GM19395 (cell line): ENCODE results near the gene KLHL18.
A peak's percentile ranks its signal among the peaks of the same experiment; 100 is the strongest.
"Not testable (repeated sequence)": the region's sequence is repeated elsewhere in the genome, so short reads cannot be mapped to it uniquely, and the experiment has no call there.

Experiments
- ATAC-seq: cut with Tn5 transposase; IDR thresholded peaks from one replicate; pipeline ENCODE4 v1.9.1; 2021; ENCODE audit warnings: mild to moderate bottlenecking, moderate library complexity; ENCODE audit not compliant: unreplicated experiment

The KLHL18 gene

DNA sequence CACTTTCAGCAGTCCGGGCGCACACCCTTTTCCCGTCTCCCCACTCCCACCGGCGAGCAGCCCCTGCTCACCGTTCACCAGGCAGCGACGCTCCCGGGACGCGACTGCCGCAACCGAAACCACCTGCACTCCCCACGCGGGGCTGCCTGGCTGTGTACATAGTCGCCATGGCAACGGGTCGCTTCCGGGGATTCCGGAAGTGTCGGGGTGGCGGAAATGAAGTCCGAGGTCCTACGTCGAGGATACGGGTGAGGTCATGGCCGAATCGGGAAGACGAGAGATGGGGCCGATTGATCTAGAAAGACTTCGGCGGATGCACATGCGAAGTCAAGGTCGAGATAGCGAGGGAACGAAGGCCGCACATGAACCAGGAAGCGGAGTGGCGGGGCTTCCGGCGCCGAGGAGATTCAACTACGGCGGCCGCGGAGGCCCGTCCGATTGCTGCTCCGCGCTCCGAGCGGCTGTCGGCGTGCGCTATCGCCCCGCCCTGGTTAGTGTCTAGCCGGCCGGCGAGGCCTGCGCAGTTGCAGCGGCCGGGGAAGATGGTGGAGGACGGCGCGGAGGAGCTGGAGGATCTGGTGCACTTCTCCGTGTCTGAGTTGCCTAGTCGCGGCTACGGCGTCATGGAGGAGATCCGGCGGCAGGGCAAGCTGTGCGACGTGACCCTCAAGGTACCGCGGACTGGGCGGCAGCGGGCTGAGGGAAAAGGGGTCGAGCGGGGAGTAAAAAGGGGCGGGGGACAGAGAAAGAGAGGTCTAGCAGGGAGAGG lies at the start of gene KLHL18, which contains the start of gene KIF9:
KLHL18 (plus strand) TSS at position 521 of the 769 bp plus-strand sequence; CDS start at position 543, 22 bp downstream.
KIF9 (minus strand) TSS at position 376 of the 769 bp plus-strand sequence. CDS start 5,425 bp downstream, outside the sequence.
- ATAC-seq = peak; percentile 83

DNA sequence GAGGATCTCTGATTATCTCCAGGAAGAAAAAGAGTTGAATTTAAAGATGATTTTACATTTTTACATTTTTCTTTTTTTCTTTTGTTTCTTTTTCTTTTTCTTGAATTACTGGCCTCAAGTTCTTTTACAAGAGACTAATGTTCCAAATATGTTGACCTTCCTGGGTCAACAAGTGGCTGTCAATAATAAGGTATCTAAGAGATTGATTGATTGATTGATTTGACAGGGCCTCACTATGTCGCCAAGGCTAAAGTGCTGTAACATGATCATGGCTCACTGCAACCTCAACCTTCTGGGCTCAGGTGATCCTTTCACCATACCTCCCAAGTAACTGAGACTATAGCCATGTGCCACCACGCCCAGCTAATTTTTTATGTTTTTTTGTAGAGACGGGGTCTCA lies 44.7 kb upstream of the KLHL18 start:
- ATAC-seq = no peak

DNA sequence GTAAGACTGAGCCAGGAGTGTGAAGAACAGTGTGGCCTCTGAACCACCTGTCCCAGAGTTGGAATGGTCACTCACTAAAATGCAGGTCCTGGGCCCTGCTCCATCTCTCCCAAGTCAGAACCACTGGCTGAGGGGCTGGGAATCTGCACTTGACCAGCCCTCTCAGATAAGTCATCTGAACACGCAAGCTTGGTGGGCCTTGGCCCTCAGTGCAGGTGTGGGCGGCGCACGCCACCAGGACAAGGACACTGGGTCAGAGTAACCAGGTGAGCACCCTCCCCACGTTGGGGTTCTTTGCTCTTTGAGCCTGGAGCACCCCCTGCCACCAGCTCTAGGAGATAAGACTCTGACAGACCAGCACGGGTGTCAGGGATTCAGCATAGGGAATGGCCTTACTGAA lies 42.8 kb upstream of the KLHL18 start:
- ATAC-seq = no peak

- no peak for ATAC-seq
Measured at GRCh38 chr3:47243419-47244147, 39.2 kb upstream of the KLHL18 start.

GRCh38 chr3:47244531-47245100 lies 38.1 kb upstream of the KLHL18 start:
- no peak for ATAC-seq

- ATAC-seq = no peak
Measured at GRCh38 chr3:47245271-47245670, 37.5 kb upstream of the KLHL18 start.

DNA sequence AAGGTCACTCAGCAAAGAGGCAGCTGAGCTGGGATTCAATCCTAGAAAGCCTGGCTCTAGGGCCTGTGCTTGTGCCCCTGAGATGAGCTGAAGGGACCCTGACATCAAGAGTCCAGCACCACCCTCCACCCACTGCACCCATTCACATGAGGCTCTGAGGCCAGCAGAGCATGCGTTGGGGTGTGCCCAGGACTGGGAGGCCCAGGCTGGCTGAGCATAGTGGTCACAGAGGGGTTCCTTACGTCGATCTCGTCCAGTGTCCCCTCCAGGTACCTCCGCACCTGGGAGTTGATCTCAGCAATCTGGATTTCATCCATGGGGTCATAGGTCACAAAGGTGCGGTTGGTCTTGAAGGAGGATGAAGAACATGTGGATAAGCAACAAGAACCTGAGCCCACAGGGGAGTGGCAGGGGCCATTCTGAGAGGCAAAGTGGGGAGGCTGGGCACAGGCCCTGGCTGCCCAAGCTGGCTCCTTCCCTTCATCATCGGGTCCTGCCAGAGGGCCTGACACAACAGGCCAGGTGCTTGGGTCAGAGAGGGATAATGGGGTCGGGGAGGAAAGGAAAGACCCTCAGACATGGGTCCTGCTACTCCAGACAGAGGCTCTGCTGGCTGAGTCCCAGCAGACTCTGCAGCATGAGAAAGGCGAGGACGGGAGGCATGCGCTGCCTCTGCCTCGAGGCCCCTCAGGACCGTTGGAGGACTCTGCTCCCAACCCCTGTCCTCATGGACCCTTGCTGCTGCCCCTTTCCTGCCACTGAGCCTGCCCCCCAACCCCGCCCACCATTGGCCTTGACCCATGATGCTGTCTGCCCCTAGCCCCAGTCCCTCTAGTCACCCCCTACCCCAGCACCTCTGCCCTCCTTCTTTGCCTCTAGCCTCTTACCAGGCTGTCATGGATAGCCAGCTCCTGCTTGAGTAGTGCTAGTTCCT lies 35.3 kb upstream of the KLHL18 start:
- no peak for ATAC-seq

DNA sequence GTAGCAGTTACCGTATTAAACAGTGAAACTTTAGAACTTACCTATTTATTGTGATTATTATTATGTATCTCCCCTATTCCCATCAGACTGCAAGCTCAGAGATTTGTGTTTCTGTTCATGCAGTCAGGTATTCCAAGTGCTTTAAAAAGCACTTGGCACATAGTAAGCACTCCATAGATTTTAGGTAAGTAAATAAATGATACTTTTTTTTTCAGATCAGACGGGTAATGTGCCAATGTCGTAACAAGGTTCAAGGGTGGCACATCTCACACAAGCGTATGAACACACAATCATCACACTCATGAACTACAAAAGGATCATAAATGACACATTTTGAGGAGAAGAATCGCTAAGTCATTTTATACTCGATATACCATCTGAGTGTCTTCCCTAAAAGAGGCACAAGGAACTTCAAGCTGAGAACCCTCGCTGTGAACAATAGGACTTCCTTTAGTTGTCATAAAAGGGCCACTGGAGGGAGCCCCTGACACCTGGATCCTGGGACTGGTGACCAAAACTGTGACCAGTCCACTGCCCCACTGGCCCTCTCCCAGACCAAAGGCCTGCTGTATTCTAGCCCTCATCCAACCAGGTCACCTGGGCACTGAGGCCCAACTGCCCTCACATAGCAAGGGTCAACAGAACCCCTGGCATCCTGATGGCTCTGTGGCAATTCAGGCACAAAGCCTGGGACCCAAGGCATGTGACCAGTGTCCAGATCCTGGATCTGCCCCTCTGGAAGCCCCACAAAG lies 32.3 kb upstream of the KLHL18 start:
- no peak for ATAC-seq

- ATAC-seq = not testable (repeated sequence)
Measured at GRCh38 chr3:47251085-47251484, 31.7 kb upstream of the KLHL18 start.

- no peak for ATAC-seq
Measured at GRCh38 chr3:47251689-47252088, 31.1 kb upstream of the KLHL18 start.

- ATAC-seq = not testable (repeated sequence)
Measured at GRCh38 chr3:47256331-47256730, 26.4 kb upstream of the KLHL18 start.

DNA sequence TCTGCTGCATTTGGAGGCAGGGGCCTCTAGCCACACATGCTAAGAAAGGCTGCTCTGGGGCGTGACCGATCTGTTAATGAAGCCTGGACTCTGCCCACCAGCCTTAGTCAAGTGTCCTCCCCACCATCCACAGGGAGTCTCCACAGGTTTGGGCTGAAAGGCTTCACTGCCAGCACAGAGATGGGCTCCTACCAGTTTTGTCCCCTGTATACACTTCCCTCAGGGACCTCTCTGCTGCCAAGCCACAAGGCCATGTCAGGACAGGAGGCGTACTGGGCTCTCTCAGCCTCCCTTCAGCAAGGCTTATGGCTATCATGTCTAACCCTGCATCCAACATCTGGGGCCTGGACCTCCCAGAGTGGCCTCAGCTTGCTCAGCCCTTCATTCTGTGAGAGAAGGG lies 23.6 kb upstream of the KLHL18 start:
- ATAC-seq = no peak

- ATAC-seq = no peak
Measured at GRCh38 chr3:47260605-47261004, 22.1 kb upstream of the KLHL18 start.

GRCh38 chr3:47261301-47261700 lies 21.4 kb upstream of the KLHL18 start:
- ATAC-seq = no peak

DNA sequence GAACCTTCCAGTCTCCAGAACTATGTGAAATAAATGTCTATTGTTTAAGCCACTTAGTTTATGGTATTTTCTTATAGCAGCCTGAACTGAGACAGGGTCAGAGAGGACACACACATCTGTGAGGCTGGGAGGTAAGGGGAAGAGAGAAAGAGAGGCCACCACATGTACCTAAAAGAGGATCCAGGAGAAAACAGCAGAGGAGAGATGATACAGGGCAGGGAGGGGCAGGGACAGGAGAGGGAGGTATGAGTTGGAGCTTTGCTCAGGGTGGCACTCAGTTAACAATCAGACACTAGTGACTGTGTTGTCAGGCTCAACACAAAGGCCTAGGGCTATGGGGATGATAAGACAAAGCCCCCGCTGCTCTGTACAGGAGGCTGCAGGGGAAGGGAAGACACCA lies 17.7 kb upstream of the KLHL18 start:
- ATAC-seq = no peak

DNA sequence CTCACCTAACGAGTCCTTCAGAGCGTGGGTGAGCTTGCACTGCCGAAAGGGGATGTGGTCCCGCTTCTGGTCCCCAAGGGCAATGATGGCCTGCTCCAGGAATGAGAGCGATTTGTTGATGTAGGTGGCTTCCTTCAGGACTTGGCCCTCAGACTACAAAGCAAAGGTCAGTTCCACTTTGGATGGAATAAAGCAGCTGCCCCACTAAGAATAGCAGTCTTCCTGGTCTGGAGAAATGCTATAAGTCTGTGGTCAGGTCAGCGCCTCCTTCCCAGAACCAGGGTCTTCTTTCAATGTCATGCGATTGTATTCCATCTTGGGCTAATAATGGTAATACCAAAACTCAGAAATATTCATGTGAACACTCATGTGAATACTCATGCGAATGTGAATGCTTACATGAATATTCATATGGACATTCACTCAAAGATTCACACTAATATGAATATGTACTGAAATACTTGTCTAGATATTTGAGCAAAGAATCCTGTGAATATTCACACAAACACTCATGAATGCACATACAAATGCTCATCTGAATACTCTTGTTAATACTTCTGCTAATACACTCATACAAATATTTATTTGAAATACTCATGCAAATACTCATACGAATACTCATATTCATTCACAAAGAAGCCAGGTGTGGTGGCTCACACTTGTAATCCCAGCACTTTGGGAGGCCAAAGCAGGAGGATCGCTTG lies 16.9 kb upstream of the KLHL18 start:
- ATAC-seq = no peak

DNA sequence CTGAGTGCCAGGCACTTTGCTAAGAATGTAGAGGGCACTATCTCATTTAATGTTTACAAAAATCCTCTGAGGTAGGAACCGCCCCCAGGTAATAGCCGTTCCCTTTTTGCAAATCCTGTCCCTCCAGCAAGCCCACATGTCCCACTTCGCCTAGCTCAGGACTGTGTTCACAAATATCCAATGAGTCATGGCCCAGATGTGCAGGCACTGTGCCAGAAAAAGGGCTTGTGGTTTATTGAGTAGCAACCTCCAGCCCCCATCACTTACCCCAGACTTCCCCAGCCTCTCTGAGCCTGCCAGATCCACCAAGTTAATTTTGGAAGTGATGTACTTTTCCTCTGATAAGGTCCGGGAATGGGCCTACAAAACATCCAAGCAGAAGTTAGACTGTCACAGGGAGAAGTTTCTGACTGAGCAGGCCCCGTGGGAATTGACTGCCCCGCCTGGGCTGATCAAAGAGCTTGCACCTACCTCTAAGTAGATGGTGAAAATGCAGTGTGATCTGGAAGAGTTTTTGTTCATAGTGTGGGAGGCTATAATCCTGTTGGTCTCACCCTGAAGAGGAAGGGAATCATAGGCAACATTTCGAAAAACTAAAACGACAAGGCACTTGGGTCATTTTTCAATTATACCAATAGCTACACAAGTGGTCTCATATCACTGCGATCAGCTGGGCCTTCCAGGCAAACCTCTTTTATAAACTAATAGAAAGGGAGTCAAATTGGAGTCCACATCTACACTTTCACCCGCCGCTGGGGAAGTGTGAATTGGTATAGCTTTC lies 15.8 kb upstream of the KLHL18 start:
- no peak for ATAC-seq

- no peak for ATAC-seq
Measured at GRCh38 chr3:47267490-47267824, 15.3 kb upstream of the KLHL18 start.

- ATAC-seq = no peak
Measured at GRCh38 chr3:47270526-47270925, 12.2 kb upstream of the KLHL18 start.
